ENCODE results near the gene SLC8A1.

The SLC8A1 gene

GRCh38 chr2:40435426-40436092 is 16.3 kb downstream of the SLC8A1 start:
- no peaks in the 10 kb centered on the region for H3K9me3 ChIP-seq (ENCODE audit: control insufficient read depth, insufficient read depth, low read length)
- no peaks in the 10 kb centered on the region for H3K27me3 ChIP-seq (ENCODE audit: control insufficient read depth, insufficient read depth, low read length)
- H3K9ac ChIP-seq (ENCODE audit: low read depth, low read length), result no peak overlapping the region
- no peak overlapping the region for H3K4me3 ChIP-seq (ENCODE audit: low read depth, low read length)
- no peaks in the 10 kb centered on the region for H3K36me3 ChIP-seq (ENCODE audit: control insufficient read depth, insufficient read depth, low read length)
- no peaks in the 10 kb centered on the region for H3K4me1 ChIP-seq (ENCODE audit: control insufficient read depth, insufficient read depth, low read length)

GRCh38 chr2:40434731-40435271 is 17.1 kb downstream of the SLC8A1 start:
- no peaks in the 10 kb centered on the region for H3K27me3 ChIP-seq (ENCODE audit: control insufficient read depth, insufficient read depth, low read length)
- no peaks in the 10 kb centered on the region for H3K9me3 ChIP-seq (ENCODE audit: control insufficient read depth, insufficient read depth, low read length)
- no peak overlapping the region for H3K4me3 ChIP-seq (ENCODE audit: low read depth, low read length)
- H3K9ac ChIP-seq (ENCODE audit: low read depth, low read length), result no peak overlapping the region
- H3K4me1 ChIP-seq (ENCODE audit: control insufficient read depth, insufficient read depth, low read length), result no peaks in the 10 kb centered on the region
- H3K36me3 ChIP-seq (ENCODE audit: control insufficient read depth, insufficient read depth, low read length), result no peaks in the 10 kb centered on the region

- Histone ChIP-seq H3K9ac (ENCODE audit: low read depth, low read length) (no peak overlapping the region), H3K27me3 (ENCODE audit: control insufficient read depth, insufficient read depth, low read length) (no peaks in the 10 kb centered on the region), H3K4me3 (ENCODE audit: low read depth, low read length) (no peak overlapping the region), H3K36me3 (ENCODE audit: control insufficient read depth, insufficient read depth, low read length) (no peaks in the 10 kb centered on the region), H3K9me3 (ENCODE audit: control insufficient read depth, insufficient read depth, low read length) (no peaks in the 10 kb centered on the region), H3K4me1 (ENCODE audit: control insufficient read depth, insufficient read depth, low read length) (no peaks in the 10 kb centered on the region)
Observed at GRCh38 chr2:40433736-40434135, 18.2 kb downstream of the SLC8A1 start.

GRCh38 chr2:40432921-40433483 is 18.9 kb downstream of the SLC8A1 start:
- Histone ChIP-seq H3K9me3 (ENCODE audit: control insufficient read depth, insufficient read depth, low read length) (no peaks in the 10 kb centered on the region), H3K4me3 (ENCODE audit: low read depth, low read length) (no peak overlapping the region), H3K4me1 (ENCODE audit: control insufficient read depth, insufficient read depth, low read length) (no peaks in the 10 kb centered on the region), H3K36me3 (ENCODE audit: control insufficient read depth, insufficient read depth, low read length) (no peaks in the 10 kb centered on the region), H3K9ac (ENCODE audit: low read depth, low read length) (no peak overlapping the region), H3K27me3 (ENCODE audit: control insufficient read depth, insufficient read depth, low read length) (no peaks in the 10 kb centered on the region)

GRCh38 chr2:40431600-40431955 is 20.3 kb downstream of the SLC8A1 start:
- Histone ChIP-seq H3K27me3 (ENCODE audit: control insufficient read depth, insufficient read depth, low read length) (no peaks in the 10 kb centered on the region), H3K4me1 (ENCODE audit: control insufficient read depth, insufficient read depth, low read length) (no peaks in the 10 kb centered on the region), H3K4me3 (ENCODE audit: low read depth, low read length) (no peak overlapping the region), H3K9me3 (ENCODE audit: control insufficient read depth, insufficient read depth, low read length) (no peaks in the 10 kb centered on the region), H3K9ac (ENCODE audit: low read depth, low read length) (no peak overlapping the region), H3K36me3 (ENCODE audit: control insufficient read depth, insufficient read depth, low read length) (no peaks in the 10 kb centered on the region)

GRCh38 chr2:40430776-40431599 is 20.9 kb downstream of the SLC8A1 start:
- H3K4me1 ChIP-seq (ENCODE audit: control insufficient read depth, insufficient read depth, low read length), result no peaks in the 10 kb centered on the region
- H3K9ac ChIP-seq (ENCODE audit: low read depth, low read length), result no peak overlapping the region
- H3K9me3 ChIP-seq (ENCODE audit: control insufficient read depth, insufficient read depth, low read length), result no peaks in the 10 kb centered on the region
- H3K4me3 ChIP-seq (ENCODE audit: low read depth, low read length), result no peak overlapping the region
- H3K36me3 ChIP-seq (ENCODE audit: control insufficient read depth, insufficient read depth, low read length), result no peaks in the 10 kb centered on the region
- H3K27me3 ChIP-seq (ENCODE audit: control insufficient read depth, insufficient read depth, low read length), result no peaks in the 10 kb centered on the region

GRCh38 chr2:40428439-40428838 is 23.5 kb downstream of the SLC8A1 start:
- Histone ChIP-seq H3K9me3 (ENCODE audit: control insufficient read depth, insufficient read depth, low read length) (no peaks in the 10 kb centered on the region), H3K27me3 (ENCODE audit: control insufficient read depth, insufficient read depth, low read length) (no peaks in the 10 kb centered on the region), H3K4me3 (ENCODE audit: low read depth, low read length) (no peak overlapping the region), H3K4me1 (ENCODE audit: control insufficient read depth, insufficient read depth, low read length) (no peaks in the 10 kb centered on the region), H3K36me3 (ENCODE audit: control insufficient read depth, insufficient read depth, low read length) (no peaks in the 10 kb centered on the region), H3K9ac (ENCODE audit: low read depth, low read length) (no peak overlapping the region)

- H3K9me3 ChIP-seq (ENCODE audit: control insufficient read depth, insufficient read depth, low read length), result no peaks in the 10 kb centered on the region
Observed at GRCh38 chr2:40421631-40422297, 30.1 kb downstream of the SLC8A1 start.

GRCh38 chr2:40420478-40420877 is 31.4 kb downstream of the SLC8A1 start:
- Histone ChIP-seq H3K9me3 (ENCODE audit: control insufficient read depth, insufficient read depth, low read length) (no peaks in the 10 kb centered on the region), H3K4me3 (ENCODE audit: low read depth, low read length) (no peak overlapping the region), H3K36me3 (ENCODE audit: control insufficient read depth, insufficient read depth, low read length) (no peaks in the 10 kb centered on the region), H3K9ac (ENCODE audit: low read depth, low read length) (no peak overlapping the region), H3K27me3 (ENCODE audit: control insufficient read depth, insufficient read depth, low read length) (no peaks in the 10 kb centered on the region), H3K4me1 (ENCODE audit: control insufficient read depth, insufficient read depth, low read length) (no peaks in the 10 kb centered on the region)

More at GRCh38 chr2:40421631-40422297, 30.1 kb downstream of the SLC8A1 start:
- H3K36me3 ChIP-seq (ENCODE audit: control insufficient read depth, insufficient read depth, low read length), result no peaks in the 10 kb centered on the region
- H3K4me3 ChIP-seq (ENCODE audit: low read depth, low read length), result no peak overlapping the region
- no peak overlapping the region for H3K9ac ChIP-seq (ENCODE audit: low read depth, low read length)
- H3K27me3 ChIP-seq (ENCODE audit: control insufficient read depth, insufficient read depth, low read length), result no peaks in the 10 kb centered on the region
- H3K4me1 ChIP-seq (ENCODE audit: control insufficient read depth, insufficient read depth, low read length), result no peaks in the 10 kb centered on the region

GRCh38 chr2:40419364-40419762 is 32.5 kb downstream of the SLC8A1 start:
- no peaks in the 10 kb centered on the region for H3K36me3 ChIP-seq (ENCODE audit: control insufficient read depth, insufficient read depth, low read length)
- no peaks in the 10 kb centered on the region for H3K9me3 ChIP-seq (ENCODE audit: control insufficient read depth, insufficient read depth, low read length)
- no peaks in the 10 kb centered on the region for H3K4me1 ChIP-seq (ENCODE audit: control insufficient read depth, insufficient read depth, low read length)
- peaks cover 2% of the 10 kb centered on the region for H3K27me3 ChIP-seq (ENCODE audit: control insufficient read depth, insufficient read depth, low read length)
- no peak overlapping the region for H3K4me3 ChIP-seq (ENCODE audit: low read depth, low read length)
- no peak overlapping the region for H3K9ac ChIP-seq (ENCODE audit: low read depth, low read length)

- no peaks in the 10 kb centered on the region for H3K4me1 ChIP-seq (ENCODE audit: control insufficient read depth, insufficient read depth, low read length)
- H3K4me3 ChIP-seq (ENCODE audit: low read depth, low read length), result no peak overlapping the region
- H3K36me3 ChIP-seq (ENCODE audit: control insufficient read depth, insufficient read depth, low read length), result no peaks in the 10 kb centered on the region
- peaks cover 2% of the 10 kb centered on the region for H3K27me3 ChIP-seq (ENCODE audit: control insufficient read depth, insufficient read depth, low read length)
- no peaks in the 10 kb centered on the region for H3K9me3 ChIP-seq (ENCODE audit: control insufficient read depth, insufficient read depth, low read length)
- no peak overlapping the region for H3K9ac ChIP-seq (ENCODE audit: low read depth, low read length)
Observed at GRCh38 chr2:40418614-40419363, 33.1 kb downstream of the SLC8A1 start.
